Measurements from ENCODE around the gene UBTF. TPM values are rescaled to one million over a fixed set of nuclear protein-coding genes. Genes with fewer than 3 reads are reported as not detected.

UBTF gene
- total RNA-seq, 1 experiment from 2014 or later: 66.2 TPM

GRCh38 chr17:44159519-44160210 is 59.8 kb downstream of the UBTF start:
- DNase-seq: no peak
- no peak overlapping the region for H3K4me3 ChIP-seq (ENCODE audit: insufficient read depth, low read depth, low read length)
- no peaks in the 10 kb centered on the region for H3K27me3 ChIP-seq (ENCODE audit: control insufficient read depth, insufficient read depth, low read length)
- H3K36me3 ChIP-seq (replicated peaks; ENCODE audit: control insufficient read depth, insufficient read depth, low read length): peaks cover 35% of the 10 kb centered on the region

- no peak for DNase-seq
- no peak overlapping the region for H3K4me3 ChIP-seq (ENCODE audit: insufficient read depth, low read depth, low read length)
- no peaks in the 10 kb centered on the region for H3K27me3 ChIP-seq (ENCODE audit: control insufficient read depth, insufficient read depth, low read length)
- H3K36me3 ChIP-seq (replicated peaks; ENCODE audit: control insufficient read depth, insufficient read depth, low read length): peaks cover 32% of the 10 kb centered on the region
These were observed 64.0 kb downstream of the UBTF start for GRCh38 chr17:44155488-44155887.

Other genes with a start within 250 kb of the UBTF start
- 5.1 and 5.9 TPM in 2 replicates for gene NAGS, start 215.1 kb downstream of the UBTF start, total RNA-seq (2014; rRNA removed; shearing (Covaris generic))
- gene TMEM101, start 204.7 kb downstream of the UBTF start, total RNA-seq (2014; rRNA removed; shearing (Covaris generic)): 31.7 and 48.5 TPM in 2 replicates
- 101 and 109 TPM in 2 replicates for gene LSM12, start 153.0 kb downstream of the UBTF start, total RNA-seq (2014; rRNA removed; shearing (Covaris generic))
- 94.0 and 104 TPM in 2 replicates for gene G6PC3, start 148.9 kb downstream of the UBTF start, total RNA-seq (2014; rRNA removed; shearing (Covaris generic))
- gene HDAC5, start 96.0 kb downstream of the UBTF start, total RNA-seq (2014; rRNA removed; shearing (Covaris generic)): 72.5 and 89.0 TPM in 2 replicates
- 12.9 and 15.7 TPM in 2 replicates for gene HROB, start 77.7 kb downstream of the UBTF start, total RNA-seq (2014; rRNA removed; shearing (Covaris generic))
- gene ASB16, start 49.0 kb downstream of the UBTF start, total RNA-seq (2014; rRNA removed; shearing (Covaris generic)): 0.17 TPM in 1 of 2 replicates, not detected in the other
- gene TMUB2, start 32.7 kb downstream of the UBTF start, total RNA-seq (2014; rRNA removed; shearing (Covaris generic)): 19.1 and 25.7 TPM in 2 replicates
- 80.6 and 83.4 TPM in 2 replicates for gene ATXN7L3, start 19.8 kb downstream of the UBTF start, total RNA-seq (2014; rRNA removed; shearing (Covaris generic))
- 0.07 TPM in 2 replicates for gene SLC4A1, start 48.5 kb upstream of the UBTF start, total RNA-seq (2014; rRNA removed; shearing (Covaris generic))
- 5.1 and 5.7 TPM in 2 replicates for gene RUNDC3A, start 88.9 kb upstream of the UBTF start, total RNA-seq (2014; rRNA removed; shearing (Covaris generic))
- 281 and 295 TPM in 2 replicates for gene SLC25A39, start 105.1 kb upstream of the UBTF start, total RNA-seq (2014; rRNA removed; shearing (Covaris generic))
- gene GRN, start 125.6 kb upstream of the UBTF start, total RNA-seq (2014; rRNA removed; shearing (Covaris generic)): 122 and 161 TPM in 2 replicates
- 23.7 and 24.1 TPM in 2 replicates for gene FAM171A2, start 144.2 kb upstream of the UBTF start, total RNA-seq (2014; rRNA removed; shearing (Covaris generic))
- gene ITGA2B, start 170.0 kb upstream of the UBTF start, total RNA-seq (2014; rRNA removed; shearing (Covaris generic)): 6.2 and 11.4 TPM in 2 replicates

Data from H7 (cell line).